Fibroblast of villous mesenchyme (primary cell): ENCODE results near the gene CIAO2B. TPM values are rescaled to one million over a fixed set of nuclear protein-coding genes. Genes with fewer than 3 reads are reported as not detected.
A peak's percentile ranks its signal among the peaks of the same experiment; 100 is the strongest.

Source experiments
- DNase-seq: peaks from one replicate; pipeline ENCODE4 v3.0.0-alpha.2; 2010; ENCODE audit warnings: low read depth
- H3K4me3 ChIP-seq: 2 replicates; pipeline ENCODE4 v1.5.1; 2011; ENCODE audit warnings: low read depth, mild to moderate bottlenecking, low read length
- CTCF ChIP-seq: IDR thresholded peaks from 2 replicates; pipeline ENCODE4 v1.5.1; 2012; ENCODE audit warnings: low read depth, mild to moderate bottlenecking, low read length; ENCODE audit not compliant: insufficient read depth
- total RNA-seq: library from RNA; depleted of rRNA; stranded (reverse); fragments of >200 nt; gene quantifications from 2 replicates; pipeline ENCODE4 v1.2.3, GENCODE V29; 2012

CIAO2B gene
- total RNA-seq, 1 donor, result 136 TPM

- no peak for DNase-seq
- H3K4me3 ChIP-seq, result no peak overlapping the region
- no peak for TF ChIP-seq CTCF
Measured at GRCh38 chr16:66927918-66928649, 6.1 kb downstream of the CIAO2B start.

GRCh38 chr16:66926961-66927436 lies 7.2 kb downstream of the CIAO2B start:
- peak; percentile 84 for DNase-seq
- H3K4me3 ChIP-seq, result no peak overlapping the region
- no peak for TF ChIP-seq CTCF

- no peak for TF ChIP-seq CTCF
- no peak overlapping the region for H3K4me3 ChIP-seq
- no peak for DNase-seq
Measured at GRCh38 chr16:66926171-66926947, 7.8 kb downstream of the CIAO2B start.

- no peak for TF ChIP-seq CTCF
- DNase-seq, result peak; percentile 69
- H3K4me3 ChIP-seq, result peak within 1 kb of the TSS; percentile 62
Measured at GRCh38 chr16:66925322-66925840, 8.8 kb downstream of the CIAO2B start, which contains the start of gene RRAD. Gene RRAD (minus strand): TSS chr16:66925535. CDS start chr16:66925179, 356 bp downstream.

GRCh38 chr16:66924527-66925321 lies 9.5 kb downstream of the CIAO2B start:
- DNase-seq, result no peak

More at GRCh38 chr16:66924527-66925321, 9.5 kb downstream of the CIAO2B start:
- H3K4me3 ChIP-seq, result peak overlapping the region; percentile 62
- TF ChIP-seq CTCF, result peak; percentile 47
